Lower lobe of right lung (tissue), 2 donors: ENCODE measurements around the gene TMEM86A. TPM values are rescaled to one million over a fixed set of nuclear protein-coding genes. Genes with fewer than 3 reads are reported as not detected.

Source experiments
- ATAC-seq, 2 donors: fragments of 200-7000 bp; cut with Tn5 transposase; one replicate each; pipeline ENCODE4 v1.9.1; 2020 to 2022; ENCODE audit warnings: mild to moderate bottlenecking in 2 of 2, moderate library complexity in 2 of 2
- DNase-seq: peaks from one replicate; pipeline ENCODE4 v3.0.0-alpha.2; 2020
- H3K27ac ChIP-seq: fragments of 200-600 bp; one replicate; pipeline ENCODE4 v1.8.0; 2022
- H3K27me3 ChIP-seq: fragments of 200-600 bp; one replicate; pipeline ENCODE4 v1.8.0; 2022; ENCODE audit warnings: low read depth
- H3K36me3 ChIP-seq: fragments of 200-600 bp; one replicate; pipeline ENCODE4 v1.8.0; 2022; ENCODE audit warnings: mild to moderate bottlenecking
- H3K4me1 ChIP-seq: fragments of 200-600 bp; one replicate; pipeline ENCODE4 v1.8.0; 2022
- H3K4me3 ChIP-seq: fragments of 200-600 bp; one replicate; pipeline ENCODE4 v1.8.0; 2022; ENCODE audit warnings: mild to moderate bottlenecking
- H3K9me3 ChIP-seq: fragments of 200-600 bp; one replicate; pipeline ENCODE4 v1.8.0; 2022
- CTCF ChIP-seq: fragments of 200-600 bp; IDR thresholded peaks from one replicate; pipeline ENCODE4 v1.8.0; 2022; ENCODE audit warnings: antibody characterized with exemption, mild to moderate bottlenecking
- intact Hi-C: fragments of 100-400 bp; cut with DNase I; formaldehyde crosslinking; loops from one replicate; pipeline ENCODE4 v1.11.0; 2022
- total RNA-seq: library from RNA; stranded (reverse); fragmentation: NEBNext Ultra II Directional; extraction: Animal tissue kit (Norgen Biotek cat#: 25700); gene quantifications from one replicate; pipeline ENCODE4 v1.2.1, GENCODE V29; 2021
- donor health status: DM: no; HTN: yes; CAD: no; lungs with severe emphysema.

TMEM86A gene
- total RNA-seq, 1 donor from 2014 or later: 11.7 TPM

- ATAC-seq (peak; percentile 80 to 84), DNase-seq (peak; percentile 73)
- Histone ChIP-seq H3K4me3 (peak overlapping the region; percentile 58), H3K27me3 (no peaks in the 10 kb centered on the region), H3K27ac (peak overlapping the region; percentile 72), H3K4me1 (peaks cover 23% of the 10 kb centered on the region), H3K36me3 (peaks cover 8% of the 10 kb centered on the region), H3K9me3 (no peaks in the 10 kb centered on the region)
- TF ChIP-seq CTCF: no peak
- intact Hi-C loops: no loop called here
These were observed 7.2 kb downstream of the TMEM86A start for GRCh38 chr11:18705651-18706281.

- ATAC-seq (peak; percentile 68 to 88), DNase-seq (peak; percentile 67)
- peaks cover 6% of the 10 kb centered on the region for H3K36me3 ChIP-seq
- H3K27me3 ChIP-seq: no peaks in the 10 kb centered on the region
- H3K4me1 ChIP-seq: peaks cover 20% of the 10 kb centered on the region
- TF ChIP-seq CTCF: no peak
- H3K27ac ChIP-seq: peak overlapping the region; percentile 72
- no peaks in the 10 kb centered on the region for H3K9me3 ChIP-seq
- intact Hi-C loops: no loop called here
- H3K4me3 ChIP-seq: peak overlapping the region; percentile 58
These were observed 8.0 kb downstream of the TMEM86A start for GRCh38 chr11:18706330-18707243.

- intact Hi-C loops: no loop called here
- H3K27me3 ChIP-seq: no peaks in the 10 kb centered on the region
- no peaks in the 10 kb centered on the region for H3K9me3 ChIP-seq
- TF ChIP-seq CTCF: no peak
- no peak overlapping the region for H3K27ac ChIP-seq
- no peaks in the 10 kb centered on the region for H3K36me3 ChIP-seq
- DNase-seq: no peak
- H3K4me1 ChIP-seq: peaks cover 20% of the 10 kb centered on the region
- no peak overlapping the region for H3K4me3 ChIP-seq
- ATAC-seq: no peak
These were observed 9.3 kb downstream of the TMEM86A start for GRCh38 chr11:18707811-18708340.

GRCh38 chr11:18709414-18709813, 10.8 kb downstream of the TMEM86A start:
- no peaks in the 10 kb centered on the region for H3K9me3 ChIP-seq
- no peak overlapping the region for H3K4me3 ChIP-seq
- ATAC-seq: no peak
- H3K27ac ChIP-seq: no peak overlapping the region
- DNase-seq: no peak
- intact Hi-C loops: no loop called here
- no peak for TF ChIP-seq CTCF
- no peaks in the 10 kb centered on the region for H3K36me3 ChIP-seq
- peaks cover 17% of the 10 kb centered on the region for H3K4me1 ChIP-seq
- H3K27me3 ChIP-seq: no peaks in the 10 kb centered on the region

GRCh38 chr11:18710545-18710944, 12.0 kb downstream of the TMEM86A start:
- Histone ChIP-seq H3K4me1 (peaks cover 6% of the 10 kb centered on the region), H3K36me3 (no peaks in the 10 kb centered on the region), H3K27me3 (no peaks in the 10 kb centered on the region), H3K4me3 (no peak overlapping the region), H3K27ac (no peak overlapping the region), H3K9me3 (no peaks in the 10 kb centered on the region)
- no peak for ATAC-seq
- intact Hi-C loops: no loop called here
- DNase-seq: no peak
- no peak for TF ChIP-seq CTCF
